Measurements from ENCODE around the gene APOL2.
"Not testable (repeated sequence)": the region's sequence is repeated elsewhere in the genome, so short reads cannot be mapped to it uniquely, and the experiment has no call there.

APOL2 gene

GRCh38 chr22:36196254-36197064, 42.9 kb downstream of the APOL2 start:
- no peak for FAIRE-seq

- FAIRE-seq = no peak
These were observed 44.4 kb downstream of the APOL2 start for GRCh38 chr22:36194971-36195370.

GRCh38 chr22:36194385-36194784, 44.9 kb downstream of the APOL2 start:
- no peak for FAIRE-seq

- FAIRE-seq = no peak
These were observed 45.8 kb downstream of the APOL2 start for GRCh38 chr22:36193577-36193976.

GRCh38 chr22:36193171-36193570, 46.2 kb downstream of the APOL2 start:
- FAIRE-seq = no peak

GRCh38 chr22:36192542-36192941, 46.8 kb downstream of the APOL2 start:
- no peak for FAIRE-seq

- no peak for FAIRE-seq
These were observed 48.1 kb downstream of the APOL2 start for GRCh38 chr22:36191106-36191836.

GRCh38 chr22:36187862-36188261, 51.5 kb downstream of the APOL2 start:
- FAIRE-seq = not testable (repeated sequence)

- FAIRE-seq = no peak
These were observed 53.3 kb downstream of the APOL2 start for GRCh38 chr22:36185828-36186624.

- FAIRE-seq = no peak
These were observed 54.8 kb downstream of the APOL2 start for GRCh38 chr22:36184433-36185025.

- no peak for FAIRE-seq
These were observed 55.9 kb downstream of the APOL2 start for GRCh38 chr22:36183446-36183845.

GRCh38 chr22:36182857-36183256, 56.5 kb downstream of the APOL2 start:
- no peak for FAIRE-seq

- no peak for FAIRE-seq
These were observed 57.3 kb downstream of the APOL2 start for GRCh38 chr22:36182056-36182455.

GRCh38 chr22:36180928-36181327, 58.4 kb downstream of the APOL2 start:
- FAIRE-seq = no peak

- FAIRE-seq = no peak
These were observed 59.1 kb downstream of the APOL2 start for GRCh38 chr22:36180038-36180880.

- no peak for FAIRE-seq
These were observed 62.2 kb downstream of the APOL2 start for GRCh38 chr22:36177160-36177559.
